K562 (cell line): ENCODE measurements around the gene PPP1R14B. TPM values are rescaled to one million over a fixed set of nuclear protein-coding genes. Genes with fewer than 3 reads are reported as not detected.
A peak's percentile ranks its signal among the peaks of the same experiment; 100 is the strongest.

Experiments
- ATAC-seq: fragments of 200-7000 bp; cut with Tn5 transposase; 3 replicates; pipeline ENCODE4 v1.9.1; 2020; ENCODE audit warnings: moderate library complexity
- BruUV-seq: library from RNA; stranded (reverse); fragments of 400-500 nt; replicated peaks from 2 replicates; lab custom pipeline; 2021; lab: Mats Ljungman, UMichigan
- CTCF ChIA-PET: fragments of 300-600 bp; formaldehyde crosslinking; extraction: SDS; loops from one replicate; lab custom pipeline; 2021; ENCODE audit warnings: low intra/inter-chr PET ratio; lab: Yijun Ruan, JAX
- POLR2A ChIA-PET: fragments of 300-600, 350-650 bp; sonication (Branson Sonifier 250); formaldehyde crosslinking; extraction: SDS; loops from one replicate; lab custom pipeline; 2021; ENCODE audit warnings: antibody characterized with exemption, inconsistent platforms; lab: Yijun Ruan, JAX
- DNase-seq, 4 experiments: peaks; one replicate each; pipeline versions ENCODE4 v3.0.0 to v3.0.0-alpha.2; 2011 to 2018; ENCODE audit warnings: low spot score in 3 of 4, mixed read lengths in 3 of 4; ENCODE audit errors: extremely low read depth in 1 of 4
- FAIRE-seq: peaks from 2 replicates; lab custom pipeline; 2011; peaks lifted over from hg19 to GRCh38; lab: Jason Lieb, UNC
- H2AFZ ChIP-seq: 2 replicates; pipeline ENCODE4 v1.6.0; 2011; ENCODE audit warnings: low read depth, low read length, control low read depth, inconsistent platforms
- H3K27ac ChIP-seq: fragments of 200-600 bp; 3 replicates; pipeline ENCODE4 v1.8.0; 2011; ENCODE audit warnings: low read depth, mild to moderate bottlenecking, control low read depth, inconsistent platforms, low read length, moderate library complexity, mixed read lengths; ENCODE audit errors: extremely low read depth
- H3K27me3 ChIP-seq, 2 experiments: fragments of 300-600 bp in 1 of 2; 2 replicates in 1 of 2; 3 replicates in 1 of 2; pipeline versions ENCODE4 v1.6.0 to v1.8.0; 2011; ENCODE audit warnings: inconsistent platforms in 2 of 2, low read length in 2 of 2, mild to moderate bottlenecking in 1 of 2, mixed read lengths in 1 of 2, moderate library complexity in 1 of 2; ENCODE audit not compliant: control insufficient read depth in 2 of 2, insufficient read depth in 2 of 2
- H3K36me3 ChIP-seq: fragments of 300-600 bp; 3 replicates; pipeline ENCODE4 v1.8.0; 2011; ENCODE audit warnings: mild to moderate bottlenecking, low read length, inconsistent platforms; ENCODE audit not compliant: control insufficient read depth, insufficient read depth
- H3K4me1 ChIP-seq, 2 experiments: fragments of 200-600 bp in 1 of 2; replicated peaks in 1 of 2; 2 replicates in 1 of 2; 3 replicates in 1 of 2; pipeline versions ENCODE4 v1.5.1 to v1.8.0; 2011; ENCODE audit warnings: inconsistent platforms in 2 of 2, low read length in 2 of 2, mild to moderate bottlenecking in 1 of 2, mixed read lengths in 1 of 2, moderate library complexity in 1 of 2; ENCODE audit not compliant: control insufficient read depth in 2 of 2, insufficient read depth in 2 of 2
- H3K4me2 ChIP-seq: 2 replicates; pipeline ENCODE4 v1.6.1; 2011; ENCODE audit warnings: low read length, control low read depth, inconsistent platforms, mixed read lengths; ENCODE audit not compliant: insufficient read depth
- H3K4me3 ChIP-seq: fragments of 200-600 bp; sonication (generic), shearing (Covaris generic); 2 replicates; pipeline ENCODE4 v1.5.1; 2016; ENCODE audit warnings: control low read depth, inconsistent platforms
- H3K79me2 ChIP-seq: fragments of 200-600 bp; 3 replicates; pipeline ENCODE4 v1.8.0; 2011; ENCODE audit warnings: low read length, inconsistent platforms; ENCODE audit not compliant: control insufficient read depth, insufficient read depth
- H3K9ac ChIP-seq, 2 experiments: 2 replicates each; pipeline versions ENCODE4 v1.6.0 to v1.6.1; 2011; ENCODE audit warnings: low read depth in 2 of 2, low read length in 2 of 2, control low read depth in 1 of 2, inconsistent platforms in 1 of 2, mild to moderate bottlenecking in 1 of 2, mixed read lengths in 1 of 2; ENCODE audit not compliant: insufficient read depth in 1 of 2
- H3K9me1 ChIP-seq: one replicate; pipeline ENCODE4 v1.6.0; 2011; ENCODE audit warnings: inconsistent platforms, mild to moderate bottlenecking, low read length, moderate library complexity; ENCODE audit not compliant: control insufficient read depth, insufficient read depth
- H3K9me3 ChIP-seq: replicated peaks from 2 replicates; pipeline ENCODE4 v1.5.1; 2011; ENCODE audit warnings: low read depth, low read length, inconsistent platforms; ENCODE audit not compliant: control insufficient read depth, insufficient read depth
- H4K20me1 ChIP-seq: replicated peaks from 2 replicates; pipeline ENCODE4 v1.6.1; 2011; ENCODE audit warnings: low read length, inconsistent platforms, mixed read lengths; ENCODE audit not compliant: control insufficient read depth, insufficient read depth
- AFF1 ChIP-seq, 2 experiments: fragments of 450-650 bp; IDR thresholded peaks; 2 replicates each; pipeline ENCODE4 v1.6.1; 2018; ENCODE audit warnings: mild to moderate bottlenecking in 2 of 2, low read depth in 1 of 2; ENCODE audit not compliant: partially characterized antibody in 2 of 2
- CHD2 ChIP-seq: IDR thresholded peaks from 2 replicates; pipeline ENCODE4 v1.6.1; 2011; ENCODE audit warnings: low read depth, low read length
- FOXJ3 ChIP-seq: sonication (generic); formaldehyde crosslinking; IDR thresholded peaks from 2 replicates; pipeline ENCODE4 v1.4.0; 2020; ENCODE audit warnings: mild to moderate bottlenecking, missing genetic modification reagents
- HMG20B ChIP-seq: fragments of 250-450 bp; sonication (Bioruptor Pico); IDR thresholded peaks from 2 replicates; pipeline ENCODE4 v1.5.0; 2021; ENCODE audit warnings: mild to moderate bottlenecking
- ILK ChIP-seq: fragments of 450-650 bp; IDR thresholded peaks from 2 replicates; pipeline ENCODE4 v1.6.1; 2016; ENCODE audit warnings: missing genetic modification characterization, low read depth, mild to moderate bottlenecking, missing compliant biosample characterization, moderate library complexity, borderline replicate concordance
- MCM7 ChIP-seq, 2 experiments: fragments of 450-650 bp; IDR thresholded peaks; 2 replicates each; pipeline ENCODE4 v1.6.1; 2016 to 2018
- MEF2D ChIP-seq: conservative IDR thresholded peaks from 2 replicates; pipeline ENCODE4 v1.6.1; 2016; ENCODE audit warnings: low read depth, missing genetic modification characterization, missing compliant biosample characterization
- PTBP1 ChIP-seq: fragments of 200-400 bp; formaldehyde crosslinking; IDR thresholded peaks from 2 replicates; pipeline ENCODE4 v1.6.1; 2017; ENCODE audit warnings: low read depth, low read length
- RCOR1 ChIP-seq, 2 experiments: IDR thresholded peaks; 2 replicates each; pipeline ENCODE4 v1.6.1; 2012; ENCODE audit warnings: low read depth in 2 of 2, low read length in 2 of 2, borderline replicate concordance in 1 of 2, improper control_type of control experiment in 1 of 2
- SMAD2 ChIP-seq: fragments of 150-350 bp; IDR thresholded peaks from 2 replicates; pipeline ENCODE4 v1.6.1; 2014; ENCODE audit warnings: low read depth, mild to moderate bottlenecking, low read length
- THAP7 ChIP-seq: fragments of 250-450 bp; sonication (Bioruptor Pico); IDR thresholded peaks from 2 replicates; pipeline ENCODE4 v1.5.0; 2021
- TRIM24 ChIP-seq, 2 experiments: fragments of 450-650 bp; IDR thresholded peaks; 2 replicates each; pipeline ENCODE4 v1.6.1; 2016
- XRCC4 ChIP-seq: IDR thresholded peaks from one replicate; pipeline ENCODE4 v1.6.1; 2011; ENCODE audit not compliant: insufficient read depth, insufficient read length; ENCODE audit errors: extremely low read depth
- ZNF696 ChIP-seq: fragments of 250-450 bp; sonication (Bioruptor Pico); conservative IDR thresholded peaks from 2 replicates; pipeline ENCODE4 v1.4.0; 2020; ENCODE audit warnings: mild to moderate bottlenecking, moderate library complexity
- ZNF717 ChIP-seq: fragments of 250-450 bp; sonication (Bioruptor Pico); IDR thresholded peaks from 2 replicates; pipeline ENCODE4 v1.5.0; 2021
- WGBS: fragments of 100-300 bp; shearing (Covaris generic); methylation state at CpG from one replicate; pipeline ENCODE4 v1.1.6; 2016; ENCODE audit warnings: low coverage, mixed read lengths; ENCODE audit not compliant: insufficient coverage; ENCODE audit errors: missing lambda C conversion rate; 5-methylcytosine and 5-hydroxymethylcytosine counted together
- in situ Hi-C: fragments of 300-500 bp; cut with MboI; formaldehyde crosslinking; loops from 4 replicates; pipeline ENCODE4 v1.15.0; 2018; ENCODE audit warnings: inconsistent platforms, mixed read lengths
- intact Hi-C: fragments of 100-400 bp; cut with micrococcal nuclease; formaldehyde crosslinking; loops from 2 replicates; pipeline ENCODE4 v1.14.2; 2022
- polyA plus RNA-seq, 8 experiments: library from polyadenylated mRNA; depleted of rRNA in 4 of 8; stranded (reverse) in 5 of 8; unstranded in 3 of 8; fragments of >200 nt; fragmentation: Nextera tagmentation in 2 of 8; fragmentation: Illumina TruSeq in 1 of 8; extraction: Ambion mirVana in 2 of 8; extraction: Trizol in 1 of 8; gene quantifications; 2 replicates each; pipeline versions ENCODE4 v1.2.1 to v1.2.3, GENCODE V29; 2011 to 2014; ENCODE audit warnings: inconsistent platforms in 1 of 8, missing spikeins in 1 of 8
- total RNA-seq, 7 experiments: library from RNA; depleted of rRNA in 6 of 7; stranded (reverse); fragments of >200 nt in 6 of 7; fragmentation: Illumina TruSeq in 2 of 7; extraction: Trizol in 2 of 7; gene quantifications; 2 replicates each; pipeline versions ENCODE4 v1.2.1 to v1.2.3, GENCODE V29; 2011 to 2021; ENCODE audit warnings: low replicate concordance in 1 of 7
- TF ChIP-seq, protein P1 (sequence below): conservative IDR thresholded peaks from 2 replicates; pipeline ENCODE4 v1.6.1; 2011; ENCODE audit warnings: low read depth, mild to moderate bottlenecking, low read length; ENCODE audit not compliant: control insufficient read depth

The PPP1R14B gene
- total and polyA plus RNA-seq, 9 of the 15 experiments (the other 6 are each of a cell fraction or from before 2014, with no cell fraction given) = 7.7 to 566 (median 212) TPM

DNA sequence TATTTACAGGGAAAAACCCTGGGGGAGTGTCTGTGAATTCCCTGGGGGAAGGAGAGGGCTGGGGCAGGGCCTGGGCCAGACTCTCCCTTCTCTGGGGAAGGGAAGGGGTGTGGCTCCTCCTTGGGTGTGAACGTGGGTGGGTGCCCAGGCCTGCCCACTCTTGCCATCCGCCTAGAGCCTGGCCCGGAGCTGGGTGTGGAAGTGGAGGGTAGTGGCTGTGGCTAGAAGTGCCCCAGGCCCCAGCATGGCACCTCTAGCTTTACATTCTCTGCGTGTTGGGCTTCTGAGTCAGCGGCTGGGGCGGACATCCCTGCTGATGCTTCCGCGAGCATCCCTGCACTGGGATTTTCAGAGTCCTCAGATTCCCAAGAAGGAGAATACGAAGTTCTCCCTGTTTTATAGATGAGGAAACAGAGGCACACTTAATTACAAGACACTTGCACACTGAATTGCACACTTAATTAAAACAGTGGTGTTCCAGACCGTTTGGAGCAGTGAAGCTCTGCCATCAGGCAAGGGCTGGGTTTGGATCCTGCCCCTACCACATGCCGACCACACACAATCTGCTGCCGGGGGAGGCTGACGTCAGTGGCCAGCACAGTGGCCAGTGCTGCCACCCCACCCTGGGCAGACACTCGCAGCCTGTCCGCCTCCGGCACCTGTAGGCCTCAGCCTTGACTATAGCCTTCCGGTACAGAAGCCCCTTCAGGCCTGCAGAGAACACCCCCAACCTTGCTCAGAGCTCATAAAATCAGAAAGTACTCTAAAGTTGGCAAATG is 30.1 kb upstream of the PPP1R14B start:
- intact Hi-C loops = no loop called here
- POLR2A ChIA-PET = interaction anchor here (0.6 to 1.0 kb wide), 3 partner anchors 9 to 600 kb away, joined by 3 read pairs; no protein-coding TSS in a partner anchor
- ATAC-seq (no peak), DNase-seq (no peak)
- Histone ChIP-seq H3K9ac (peak overlapping the region in 1 of 2 experiments; percentile 78; a peak in 2 of 4 replicates), H4K20me1 (no peaks in the 10 kb centered on the region), H3K79me2 (peaks cover 27% of the 10 kb centered on the region), H3K4me3 (no peak overlapping the region), H3K27ac (no peak overlapping the region), H3K36me3 (peaks cover 31% of the 10 kb centered on the region; the same call in 2 of the 3 replicates), H3K9me1 (no peaks in the 10 kb centered on the region), H3K9me3 (no peaks in the 10 kb centered on the region), H3K27me3 (no peaks in the 10 kb centered on the region)
- BruUV-seq = no TSS peak
- 86% methylated on average over 17 of the region's 17 CpGs for WGBS
- CTCF ChIA-PET = interaction anchor here (0.5 kb wide), 1 partner anchor 78 kb away, joined by 3 read pairs; no protein-coding TSS in a partner anchor
- TF ChIP-seq TRIM24 (IDR thresholded peaks at IDR 0.05) (no peak), ZNF717 (no peak), RCOR1 (IDR thresholded peaks at IDR 0.05; ENCODE audit: borderline replicate concordance in 1 of 2, low read depth in 2 of 2, low read length in 2 of 2) (no peak), ZNF696 (CRISPR knock-in tag) (no peak), AFF1 (IDR thresholded peaks at IDR 0.05; ENCODE audit: low read depth in 1 of 2, partially characterized antibody in 2 of 2) (no peak), XRCC4 (no peak), FOXJ3 (CRISPR knock-in tag) (no peak), ILK (tag) (no peak), CHD2 (no peak), MCM7 (IDR thresholded peaks at IDR 0.05) (no peak), THAP7 (CRISPR knock-in tag) (no peak), MEF2D (no peak), HMG20B (CRISPR knock-in tag) (no peak), PTBP1 (no peak), SMAD2 (no peak)
- TF ChIP-seq, protein P1, sequence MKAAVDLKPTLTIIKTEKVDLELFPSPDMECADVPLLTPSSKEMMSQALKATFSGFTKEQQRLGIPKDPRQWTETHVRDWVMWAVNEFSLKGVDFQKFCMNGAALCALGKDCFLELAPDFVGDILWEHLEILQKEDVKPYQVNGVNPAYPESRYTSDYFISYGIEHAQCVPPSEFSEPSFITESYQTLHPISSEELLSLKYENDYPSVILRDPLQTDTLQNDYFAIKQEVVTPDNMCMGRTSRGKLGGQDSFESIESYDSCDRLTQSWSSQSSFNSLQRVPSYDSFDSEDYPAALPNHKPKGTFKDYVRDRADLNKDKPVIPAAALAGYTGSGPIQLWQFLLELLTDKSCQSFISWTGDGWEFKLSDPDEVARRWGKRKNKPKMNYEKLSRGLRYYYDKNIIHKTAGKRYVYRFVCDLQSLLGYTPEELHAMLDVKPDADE = no peak
- TF ChIP-seq, all 486 proteins: peak for 0
- FAIRE-seq = no peak
- Histone ChIP-seq H3K4me1 (peaks cover 15 to 37% of the 10 kb centered on the region in 2 experiments), H3K4me2 (no peak overlapping the region), H2AFZ (no peak overlapping the region)
- in situ Hi-C loops = no loop called here
